GM18511 (cell line): Measurements from ENCODE around the gene KDM4F.
"Not testable (repeated sequence)": the region's sequence is repeated elsewhere in the genome, so short reads cannot be mapped to it uniquely, and the experiment has no call there.

Experiments
- ATAC-seq: cut with Tn5 transposase; IDR thresholded peaks from one replicate; pipeline ENCODE4 v1.9.1; 2021; ENCODE audit warnings: mild to moderate bottlenecking, moderate library complexity; ENCODE audit not compliant: unreplicated experiment

KDM4F gene

GRCh38 chr11:95049122-95049521 lies at the start of gene KDM4F:
Gene KDM4F (plus strand): TSS chr11:95049422.
- not testable (repeated sequence) for ATAC-seq

GRCh38 chr11:95003716-95004115 lies 45.5 kb upstream of the KDM4F start:
- no peak for ATAC-seq

- no peak for ATAC-seq
Measured at GRCh38 chr11:95005642-95006041, 43.6 kb upstream of the KDM4F start.

GRCh38 chr11:95011376-95011775 lies 37.8 kb upstream of the KDM4F start:
- ATAC-seq: no peak

GRCh38 chr11:95014184-95014821 lies 34.9 kb upstream of the KDM4F start:
- ATAC-seq: no peak

GRCh38 chr11:95016139-95016538 lies 33.1 kb upstream of the KDM4F start:
- ATAC-seq: no peak

- ATAC-seq: not testable (repeated sequence)
Measured at GRCh38 chr11:95021468-95021867, 27.8 kb upstream of the KDM4F start.

GRCh38 chr11:95024958-95025357 lies 24.3 kb upstream of the KDM4F start, which contains the start of gene KDM4E:
Gene KDM4E (plus strand): TSS chr11:95025258. CDS start chr11:95025558, 300 bp downstream.
- no peak for ATAC-seq

GRCh38 chr11:95025594-95025993 lies 23.6 kb upstream of the KDM4F start:
- ATAC-seq: not testable (repeated sequence)

- no peak for ATAC-seq
Measured at GRCh38 chr11:95028357-95028756, 20.9 kb upstream of the KDM4F start.

GRCh38 chr11:95033051-95033450 lies 16.2 kb upstream of the KDM4F start:
- no peak for ATAC-seq

- ATAC-seq: no peak
Measured at GRCh38 chr11:95035316-95035715, 13.9 kb upstream of the KDM4F start.

GRCh38 chr11:95037356-95038035 lies 11.7 kb upstream of the KDM4F start:
- not testable (repeated sequence) for ATAC-seq

GRCh38 chr11:95042239-95042638 lies 7.0 kb upstream of the KDM4F start:
- ATAC-seq: no peak

- ATAC-seq: no peak
Measured at GRCh38 chr11:95042906-95043305, 6.3 kb upstream of the KDM4F start.

- no peak for ATAC-seq
Measured at GRCh38 chr11:95044010-95044409, 5.2 kb upstream of the KDM4F start.

- no peak for ATAC-seq
Measured at GRCh38 chr11:95045812-95046211, 3.4 kb upstream of the KDM4F start.

- no peak for ATAC-seq
Measured at GRCh38 chr11:95050595-95051202, 1.5 kb downstream of the KDM4F start.

- ATAC-seq: no peak
Measured at GRCh38 chr11:95054356-95054755, 5.1 kb downstream of the KDM4F start.

- peak; percentile 99 for ATAC-seq
Measured at GRCh38 chr11:95055283-95055897, 6.2 kb downstream of the KDM4F start.

GRCh38 chr11:95057959-95058358 lies 8.7 kb downstream of the KDM4F start:
- no peak for ATAC-seq

- ATAC-seq: no peak
Measured at GRCh38 chr11:95058621-95059020, 9.4 kb downstream of the KDM4F start.
